HepG2 (cell line): ENCODE results near the gene DNASE1L2. TPM values are rescaled to one million over a fixed set of nuclear protein-coding genes. Genes with fewer than 3 reads are reported as not detected.
A peak's percentile ranks its signal among the peaks of the same experiment; 100 is the strongest.

Experiments used
- KDM3A ChIP-seq: IDR thresholded peaks from 2 replicates; pipeline ENCODE4 v1.6.1; 2018; ENCODE audit warnings: low read depth, missing compliant biosample characterization
- LCORL ChIP-seq, 2 experiments: fragments of 450-650 bp in 1 of 2; sonication (generic) in 1 of 2; formaldehyde crosslinking in 1 of 2; IDR thresholded peaks; 2 replicates each; pipeline versions ENCODE4 v1.5.0 to v1.6.1; 2017 to 2020; ENCODE audit warnings: antibody characterized with exemption in 1 of 2, missing genetic modification reagents in 1 of 2
- MEIS1 ChIP-seq: sonication (generic); formaldehyde crosslinking; IDR thresholded peaks from 2 replicates; pipeline ENCODE4 v1.9.0; 2021; ENCODE audit warnings: mild to moderate bottlenecking, missing genetic modification reagents, moderate library complexity, borderline replicate concordance
- MXD1 ChIP-seq: sonication (generic); formaldehyde crosslinking; IDR thresholded peaks from 2 replicates; pipeline ENCODE4 v1.4.0; 2020; ENCODE audit warnings: mild to moderate bottlenecking, missing genetic modification reagents
- MXD3 ChIP-seq: IDR thresholded peaks from 2 replicates; pipeline ENCODE4 v1.6.1; 2016; ENCODE audit warnings: mild to moderate bottlenecking, missing biosample characterization, missing genetic modification reagents
- NFKB2 ChIP-seq: sonication (generic); formaldehyde crosslinking; IDR thresholded peaks from 2 replicates; pipeline ENCODE4 v1.4.0; 2020; ENCODE audit warnings: missing genetic modification reagents, borderline replicate concordance
- NPAS2 ChIP-seq: sonication (generic); formaldehyde crosslinking; IDR thresholded peaks from 2 replicates; pipeline ENCODE4 v1.8.0; 2022; ENCODE audit warnings: mild to moderate bottlenecking, missing genetic modification reagents, borderline replicate concordance
- PHF20 ChIP-seq: sonication (generic); formaldehyde crosslinking; IDR thresholded peaks from 2 replicates; pipeline ENCODE4 v1.5.0; 2020; ENCODE audit warnings: mild to moderate bottlenecking, missing genetic modification reagents
- RXRA ChIP-seq: sonication (generic); formaldehyde crosslinking; IDR thresholded peaks from 2 replicates; pipeline ENCODE4 v1.5.1; 2020; ENCODE audit warnings: missing genetic modification reagents
- SUZ12 ChIP-seq: fragments of 150-350 bp; IDR thresholded peaks from 2 replicates; pipeline ENCODE4 v1.6.1; 2014; ENCODE audit warnings: low read depth, low read length
- TMF1 ChIP-seq: sonication (generic); formaldehyde crosslinking; IDR thresholded peaks from 2 replicates; pipeline ENCODE4 v1.8.1; 2022; ENCODE audit warnings: low read depth, missing genetic modification reagents
- U2AF2 ChIP-seq: fragments of 200-400 bp; formaldehyde crosslinking; IDR thresholded peaks from 2 replicates; pipeline ENCODE4 v1.6.1; 2017; ENCODE audit warnings: low read depth, mild to moderate bottlenecking, low read length
- UBTF ChIP-seq: sonication (generic); formaldehyde crosslinking; IDR thresholded peaks from 2 replicates; pipeline ENCODE4 v1.4.0; 2020; ENCODE audit warnings: mild to moderate bottlenecking, missing genetic modification reagents
- ZC3H13 ChIP-seq: sonication (generic); formaldehyde crosslinking; IDR thresholded peaks from 2 replicates; pipeline ENCODE4 v1.8.1; 2023; ENCODE audit warnings: mild to moderate bottlenecking, missing genetic modification reagents, moderate library complexity
- ZFP37 ChIP-seq: sonication (generic); formaldehyde crosslinking; IDR thresholded peaks from 2 replicates; pipeline ENCODE4 v1.4.0; 2020; ENCODE audit warnings: missing genetic modification reagents, borderline replicate concordance
- ZMYM4 ChIP-seq: sonication (generic); formaldehyde crosslinking; IDR thresholded peaks from 2 replicates; pipeline ENCODE4 v1.8.1; 2023; ENCODE audit warnings: mild to moderate bottlenecking, missing genetic modification reagents
- ZNF329 ChIP-seq: sonication (generic); formaldehyde crosslinking; IDR thresholded peaks from 2 replicates; pipeline ENCODE4 v1.9.0; 2021; ENCODE audit warnings: low read depth, mild to moderate bottlenecking, missing genetic modification reagents
- ZNF331 ChIP-seq: sonication (generic); formaldehyde crosslinking; IDR thresholded peaks from 2 replicates; pipeline ENCODE4 v1.4.0; 2020; ENCODE audit warnings: missing genetic modification reagents
- ZNF446 ChIP-seq: sonication (generic); formaldehyde crosslinking; IDR thresholded peaks from 2 replicates; pipeline ENCODE4 v1.5.0; 2020; ENCODE audit warnings: mild to moderate bottlenecking, missing genetic modification reagents
- ZNF644 ChIP-seq: IDR thresholded peaks from 2 replicates; pipeline ENCODE4 v1.6.1; 2016; ENCODE audit warnings: low read depth
- ZNF704 ChIP-seq: sonication (generic); formaldehyde crosslinking; IDR thresholded peaks from 2 replicates; pipeline ENCODE4 v1.8.1; 2023; ENCODE audit warnings: mild to moderate bottlenecking, inconsistent platforms, moderate library complexity, missing genetic modification reagents, borderline replicate concordance
- ZNF746 ChIP-seq: sonication (generic); formaldehyde crosslinking; IDR thresholded peaks from 2 replicates; pipeline ENCODE4 v1.8.0; 2022; ENCODE audit warnings: mild to moderate bottlenecking, missing genetic modification reagents
- polyA plus RNA-seq, 8 experiments: library from polyadenylated mRNA; depleted of rRNA in 3 of 8; stranded (reverse) in 7 of 8; unstranded in 1 of 8; fragments of >200 nt; fragmentation: Illumina TruSeq in 4 of 8; extraction: Trizol in 4 of 8; gene quantifications; 2 replicates each; pipeline versions ENCODE4 v1.2.1 to v1.2.3, GENCODE V29; 2011 to 2016; ENCODE audit warnings: low read depth in 4 of 8, missing spikeins in 1 of 8, mixed read lengths in 1 of 8; ENCODE audit not compliant: insufficient read depth in 1 of 8
- total RNA-seq, 5 experiments: library from RNA; depleted of rRNA; stranded (reverse); fragments of >200 nt; fragmentation: Illumina TruSeq; extraction: Trizol; gene quantifications; 2 replicates each; pipeline ENCODE4 v1.2.3, GENCODE V29; 2016; ENCODE audit warnings: low read depth in 1 of 5
- TF ChIP-seq, protein P1 (sequence below): sonication (generic); IDR thresholded peaks from 2 replicates; pipeline ENCODE4 v1.6.1; 2016; ENCODE audit warnings: low read depth, borderline replicate concordance

DNASE1L2 gene
- total and polyA plus RNA-seq, 2 of the 13 experiments (the other 11 are each of a cell fraction or from before 2014, with no cell fraction given): 0.44 to 0.50 TPM

DNA sequence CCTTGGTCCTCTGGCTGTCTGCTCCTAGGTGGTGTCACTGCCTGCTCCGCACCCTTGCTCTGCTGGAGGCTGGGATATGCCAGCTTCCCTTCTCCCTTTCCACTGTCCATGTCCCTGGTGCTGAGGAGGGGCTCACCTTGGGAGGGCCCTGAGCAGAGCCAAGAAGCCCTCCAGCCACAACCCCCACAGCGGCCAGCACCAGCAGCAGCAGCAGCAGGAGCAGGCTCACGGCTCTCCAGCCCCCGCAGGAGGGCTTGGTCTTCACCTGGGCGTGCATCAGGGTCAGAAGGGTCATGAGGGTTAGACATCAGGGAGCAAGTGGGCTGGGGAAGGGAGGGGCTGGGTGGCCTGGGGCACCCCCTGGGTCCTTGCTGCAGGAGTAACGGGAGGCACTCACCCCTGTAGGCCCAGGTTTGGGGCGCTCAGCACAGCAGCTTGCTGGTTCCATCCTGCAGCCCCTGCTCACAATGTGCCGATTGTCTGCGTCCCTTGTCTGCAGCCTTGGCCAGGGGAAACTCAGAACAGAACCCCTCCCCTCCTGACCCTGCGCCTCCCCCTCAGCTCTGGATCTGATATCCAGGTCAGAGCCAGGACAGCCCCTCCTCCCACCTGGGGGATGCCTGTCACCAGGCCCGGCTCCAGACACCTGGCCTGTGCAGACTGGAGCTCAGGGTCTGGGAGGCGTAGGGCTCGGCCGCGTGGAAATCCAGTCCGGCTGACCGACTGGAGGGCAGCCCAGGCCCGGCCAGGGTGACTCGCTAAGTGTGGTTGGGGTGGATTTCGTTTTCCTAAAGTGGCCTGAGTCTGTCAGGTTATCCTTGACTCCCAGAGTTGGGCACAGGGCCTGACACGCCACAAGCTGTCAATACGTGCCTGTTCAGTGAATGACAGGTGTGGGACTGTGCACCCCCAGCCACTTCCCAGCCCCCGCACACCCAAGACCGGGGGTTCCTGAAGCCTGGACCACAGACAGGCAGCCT is 25.6 kb upstream of the DNASE1L2 start, which contains the start of gene BRICD5 (continued):
- TF ChIP-seq UBTF (0 out of 2 replicates have a peak, but pooled peaks have one; percentile 24), SUZ12 (no peak), ZNF644 (CRISPR knock-in tag) (no peak), ZNF329 (CRISPR knock-in tag) (no peak), KDM3A (CRISPR knock-in tag) (no peak), ZC3H13 (peak; percentile 94), U2AF2 (no peak), ZMYM4 (CRISPR knock-in tag) (no peak), MEIS1 (no peak), LCORL (IDR thresholded peaks at IDR 0.05) (no peak), LCORL (CRISPR knock-in tag; IDR thresholded peaks at IDR 0.05) (no peak), TMF1 (0 out of 2 replicates have a peak, but pooled peaks have one; percentile 36), NFKB2 (CRISPR knock-in tag) (no peak), ZNF704 (CRISPR knock-in tag) (no peak), ZFP37 (no peak), PHF20 (CRISPR knock-in tag) (no peak), MXD3 (no peak), ZNF446 (CRISPR knock-in tag) (no peak), ZNF746 (CRISPR knock-in tag) (no peak), RXRA (peak; percentile 83), NPAS2 (CRISPR knock-in tag) (no peak), ZNF331 (CRISPR knock-in tag) (peak; percentile 13; the same call in 1 of the 2 replicates), MXD1 (no peak)
- TF ChIP-seq, protein P1, sequence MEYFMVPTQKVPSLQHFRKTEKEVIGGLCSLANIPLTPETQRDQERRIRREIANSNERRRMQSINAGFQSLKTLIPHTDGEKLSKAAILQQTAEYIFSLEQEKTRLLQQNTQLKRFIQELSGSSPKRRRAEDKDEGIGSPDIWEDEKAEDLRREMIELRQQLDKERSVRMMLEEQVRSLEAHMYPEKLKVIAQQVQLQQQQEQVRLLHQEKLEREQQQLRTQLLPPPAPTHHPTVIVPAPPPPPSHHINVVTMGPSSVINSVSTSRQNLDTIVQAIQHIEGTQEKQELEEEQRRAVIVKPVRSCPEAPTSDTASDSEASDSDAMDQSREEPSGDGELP: 0 out of 2 replicates have a peak, but pooled peaks have one; percentile 21
